Fibroblast of lung (primary cell): ENCODE results near the gene TTBK2. TPM values are rescaled to one million over a fixed set of nuclear protein-coding genes. Genes with fewer than 3 reads are reported as not detected.

Source experiments
- DNase-seq, 2 donors: peaks; one replicate each; pipeline versions ENCODE4 v3.0.0 to v3.0.0-alpha.2; 2010; ENCODE audit warnings: low read depth in 2 of 2
- H2AFZ ChIP-seq: 2 replicates; pipeline ENCODE4 v1.5.1; 2012; ENCODE audit warnings: low read length, control low read depth, inconsistent platforms
- H3K27ac ChIP-seq: 2 replicates; pipeline ENCODE4 v1.5.1; 2011; ENCODE audit warnings: low read length, control low read depth; ENCODE audit not compliant: insufficient read depth
- H3K27me3 ChIP-seq: 2 replicates; pipeline ENCODE4 v1.5.1; 2011; ENCODE audit warnings: mild to moderate bottlenecking, low read length; ENCODE audit not compliant: control insufficient read depth, insufficient read depth
- H3K36me3 ChIP-seq: 2 replicates; pipeline ENCODE4 v1.5.1; 2011; ENCODE audit warnings: low read length; ENCODE audit not compliant: control insufficient read depth, insufficient read depth
- H3K4me1 ChIP-seq: 2 replicates; pipeline ENCODE4 v1.5.1; 2011; ENCODE audit warnings: low read length; ENCODE audit not compliant: control insufficient read depth, insufficient read depth; ENCODE audit errors: extremely low read depth
- H3K4me2 ChIP-seq: 2 replicates; pipeline ENCODE4 v1.5.1; 2011; ENCODE audit warnings: low read length, control low read depth; ENCODE audit not compliant: insufficient read depth; ENCODE audit errors: extremely low read depth
- H3K4me3 ChIP-seq, 4 experiments: fragments of 200-600 bp in 1 of 4; sonication (generic) in 1 of 4; replicated peaks in 1 of 4; 2 replicates each; pipeline ENCODE4 v1.5.1; 2011 to 2016; ENCODE audit warnings: low read length in 4 of 4, low read depth in 3 of 4, mild to moderate bottlenecking in 3 of 4, control low read depth in 2 of 4, inconsistent platforms in 1 of 4, mixed read lengths in 1 of 4; ENCODE audit not compliant: insufficient read depth in 1 of 4; ENCODE audit errors: control extremely low read depth in 1 of 4
- H3K79me2 ChIP-seq: 2 replicates; pipeline ENCODE4 v1.5.1; 2012; ENCODE audit warnings: mild to moderate bottlenecking, low read length, inconsistent platforms; ENCODE audit not compliant: control insufficient read depth, insufficient read depth
- H3K9ac ChIP-seq: 2 replicates; pipeline ENCODE4 v1.5.1; 2011; ENCODE audit warnings: mild to moderate bottlenecking, low read length, control low read depth; ENCODE audit not compliant: insufficient read depth
- H3K9me3 ChIP-seq: 2 replicates; pipeline ENCODE4 v1.5.1; 2012; ENCODE audit warnings: low read depth, low read length; ENCODE audit not compliant: control insufficient read depth, insufficient read depth
- H4K20me1 ChIP-seq: 2 replicates; pipeline ENCODE4 v1.5.1; 2011; ENCODE audit warnings: low read length; ENCODE audit not compliant: control insufficient read depth, insufficient read depth; ENCODE audit errors: extremely low read depth
- CTCF ChIP-seq, 2 donors: IDR thresholded peaks in 1 of 2; conservative IDR thresholded peaks in 1 of 2; 1 replicate in 1 of 2; 2 replicates in 1 of 2; pipeline ENCODE4 v1.5.1; 2011 to 2012; ENCODE audit warnings: low read length in 2 of 2, control low read depth in 1 of 2, inconsistent platforms in 1 of 2, low read depth in 1 of 2, mild to moderate bottlenecking in 1 of 2
- EZH2 ChIP-seq: IDR thresholded peaks from 2 replicates; pipeline ENCODE4 v1.5.1; 2012; ENCODE audit warnings: low read length, control low read depth, mild to moderate bottlenecking; ENCODE audit errors: missing control alignments
- polyA plus RNA-seq, 2 donors: library from polyadenylated mRNA; depleted of rRNA in 1 of 2; stranded (reverse) in 1 of 2; unstranded in 1 of 2; fragments of >200 nt; gene quantifications; 2 replicates each; pipeline ENCODE4 v1.2.1, GENCODE V29; 2011 to 2012; ENCODE audit warnings: missing spikeins in 1 of 2
- total RNA-seq: library from RNA; depleted of rRNA; stranded (reverse); fragments of >200 nt; gene quantifications from 2 replicates; pipeline ENCODE4 v1.2.1, GENCODE V29; 2014

TTBK2 gene
- total and polyA plus RNA-seq, 2 donors (not counting 1 experiment from before 2014, with no cell fraction given) = 5.6 to 16.2 TPM

GRCh38 chr15:42848846-42849245 lies 71.7 kb downstream of the TTBK2 start:
- DNase-seq = no peak
- Histone ChIP-seq H3K4me1 (no peaks in the 10 kb centered on the region), H3K4me3 (no peak overlapping the region), H3K36me3 (no peaks in the 10 kb centered on the region), H2AFZ (no peak overlapping the region), H3K79me2 (no peaks in the 10 kb centered on the region), H3K9me3 (no peaks in the 10 kb centered on the region), H4K20me1 (no peaks in the 10 kb centered on the region), H3K27me3 (no peaks in the 10 kb centered on the region), H3K27ac (no peak overlapping the region), H3K4me2 (no peak overlapping the region), H3K9ac (no peak overlapping the region)
- TF ChIP-seq CTCF (conservative IDR thresholded peaks at IDR 0.05 in 1 of 2, IDR thresholded peaks at IDR 0.05 in 1 of 2; ENCODE audit: low read depth in 1 of 2, low read length in 2 of 2) (no peak), EZH2 (no peak)

GRCh38 chr15:42846647-42847046 lies 73.9 kb downstream of the TTBK2 start:
- no peak overlapping the region for H3K4me2 ChIP-seq
- no peak for TF ChIP-seq CTCF (conservative IDR thresholded peaks at IDR 0.05 in 1 of 2, IDR thresholded peaks at IDR 0.05 in 1 of 2; ENCODE audit: low read depth in 1 of 2, low read length in 2 of 2)
- TF ChIP-seq EZH2 = no peak
- H3K9me3 ChIP-seq = no peaks in the 10 kb centered on the region
- no peaks in the 10 kb centered on the region for H3K27me3 ChIP-seq
- H4K20me1 ChIP-seq = no peaks in the 10 kb centered on the region
- H2AFZ ChIP-seq = no peak overlapping the region
- H3K79me2 ChIP-seq = no peaks in the 10 kb centered on the region
- H3K4me1 ChIP-seq = no peaks in the 10 kb centered on the region
- no peak for DNase-seq
- no peak overlapping the region for H3K27ac ChIP-seq
- no peaks in the 10 kb centered on the region for H3K36me3 ChIP-seq
- H3K9ac ChIP-seq = no peak overlapping the region
- H3K4me3 ChIP-seq = no peak overlapping the region

GRCh38 chr15:42845581-42845980 lies 75.0 kb downstream of the TTBK2 start:
- no peaks in the 10 kb centered on the region for H4K20me1 ChIP-seq
- no peaks in the 10 kb centered on the region for H3K27me3 ChIP-seq
- H3K9me3 ChIP-seq = no peaks in the 10 kb centered on the region
- H3K4me2 ChIP-seq = no peak overlapping the region
- no peaks in the 10 kb centered on the region for H3K36me3 ChIP-seq
- no peak overlapping the region for H3K27ac ChIP-seq
- H3K4me1 ChIP-seq = no peaks in the 10 kb centered on the region
- H3K9ac ChIP-seq = no peak overlapping the region
- no peak overlapping the region for H2AFZ ChIP-seq
- no peak for DNase-seq
- no peaks in the 10 kb centered on the region for H3K79me2 ChIP-seq
- TF ChIP-seq CTCF (conservative IDR thresholded peaks at IDR 0.05 in 1 of 2, IDR thresholded peaks at IDR 0.05 in 1 of 2; ENCODE audit: low read depth in 1 of 2, low read length in 2 of 2) (no peak), EZH2 (no peak)
- no peak overlapping the region for H3K4me3 ChIP-seq
